GM19463 (cell line): Measurements from ENCODE around the gene PDSS2.
"Not testable (repeated sequence)": the region's sequence is repeated elsewhere in the genome, so short reads cannot be mapped to it uniquely, and the experiment has no call there.

ENCODE experiments used
- ATAC-seq: cut with Tn5 transposase; IDR thresholded peaks from one replicate; pipeline ENCODE4 v1.9.1; 2021; ENCODE audit warnings: mild to moderate bottlenecking, moderate library complexity; ENCODE audit not compliant: unreplicated experiment

PDSS2 gene

DNA sequence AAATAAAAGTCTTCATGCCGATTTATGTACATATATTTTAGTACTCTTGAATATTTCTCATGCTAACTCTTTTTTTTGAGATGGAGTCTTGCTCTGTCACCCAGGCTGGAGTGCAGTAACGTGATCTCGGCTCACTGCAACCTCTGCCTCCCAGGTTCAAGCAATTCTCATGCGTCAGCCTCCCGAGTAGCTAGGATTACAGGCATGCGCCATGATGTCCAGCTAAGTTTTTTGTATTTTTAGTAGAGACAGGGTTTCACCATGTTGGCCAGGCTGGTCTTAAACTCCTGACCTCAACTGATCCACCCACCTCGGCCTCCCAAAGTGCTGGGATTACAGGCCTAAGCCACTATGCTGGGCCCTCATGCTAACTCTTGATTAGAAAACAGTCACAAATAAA, 179.4 kb downstream of the PDSS2 start:
- ATAC-seq: not testable (repeated sequence)

DNA sequence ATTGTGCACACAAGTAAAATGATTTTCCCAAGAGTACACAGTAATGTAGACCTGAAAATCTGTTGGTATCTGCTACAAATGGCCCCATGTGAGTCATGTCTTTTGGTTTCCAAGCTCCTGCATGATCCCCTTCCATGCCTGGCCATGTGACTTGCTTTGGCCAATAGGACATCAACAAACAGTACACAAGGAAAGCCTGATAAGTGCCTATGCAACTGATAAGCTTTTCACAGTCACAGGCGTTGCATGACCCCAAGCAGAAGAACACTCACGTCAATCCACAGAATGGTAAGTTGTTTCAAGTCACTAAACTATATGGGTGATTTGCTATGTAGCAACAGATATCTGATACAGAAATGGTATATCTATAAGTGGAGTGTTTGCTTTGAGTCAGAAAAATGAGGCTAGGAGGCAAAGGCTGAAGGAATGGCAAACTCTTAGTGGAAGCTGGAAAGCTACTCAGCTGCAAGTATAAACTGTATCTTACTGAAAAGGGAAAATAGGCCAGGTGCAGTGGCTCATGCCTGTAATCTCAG, 184.0 kb downstream of the PDSS2 start:
- no peak for ATAC-seq

DNA sequence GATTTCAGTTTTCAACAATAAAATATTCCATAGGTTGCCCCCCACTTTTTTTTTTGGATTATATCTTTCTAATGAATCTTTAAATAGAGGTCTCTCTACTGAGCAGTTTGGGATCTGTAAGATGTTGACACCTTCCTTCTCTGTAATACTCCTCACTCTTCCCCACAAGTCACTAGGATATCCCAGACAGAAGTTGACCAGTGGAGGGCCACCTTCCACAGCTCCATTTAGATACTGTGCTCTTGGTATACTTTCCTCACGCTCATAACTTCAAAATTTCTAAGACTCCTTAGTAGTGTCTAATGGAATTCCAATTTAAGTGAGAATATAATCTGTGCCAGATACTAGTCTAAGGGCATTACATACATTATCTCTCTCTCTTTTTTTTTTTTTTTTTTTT, 185.1 kb downstream of the PDSS2 start:
- ATAC-seq: no peak

DNA sequence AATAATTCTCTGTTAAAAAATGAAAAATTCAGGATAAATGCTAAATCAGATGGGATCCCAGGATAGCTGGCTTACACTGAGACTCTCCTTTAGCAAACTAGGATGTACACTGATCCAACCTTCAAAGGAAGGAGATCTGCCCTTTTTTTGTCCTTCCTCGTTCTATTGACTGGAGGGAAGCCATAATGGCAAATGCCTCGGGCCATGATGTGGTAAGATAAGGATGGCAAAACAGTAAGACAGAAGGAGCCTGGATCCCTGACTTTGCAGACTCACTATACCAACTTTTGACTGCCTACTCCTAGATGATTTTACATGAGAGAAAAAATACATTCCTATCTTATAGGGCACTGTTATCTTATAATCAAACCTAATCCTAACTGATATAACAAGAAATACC, 187.1 kb downstream of the PDSS2 start:
- no peak for ATAC-seq

DNA sequence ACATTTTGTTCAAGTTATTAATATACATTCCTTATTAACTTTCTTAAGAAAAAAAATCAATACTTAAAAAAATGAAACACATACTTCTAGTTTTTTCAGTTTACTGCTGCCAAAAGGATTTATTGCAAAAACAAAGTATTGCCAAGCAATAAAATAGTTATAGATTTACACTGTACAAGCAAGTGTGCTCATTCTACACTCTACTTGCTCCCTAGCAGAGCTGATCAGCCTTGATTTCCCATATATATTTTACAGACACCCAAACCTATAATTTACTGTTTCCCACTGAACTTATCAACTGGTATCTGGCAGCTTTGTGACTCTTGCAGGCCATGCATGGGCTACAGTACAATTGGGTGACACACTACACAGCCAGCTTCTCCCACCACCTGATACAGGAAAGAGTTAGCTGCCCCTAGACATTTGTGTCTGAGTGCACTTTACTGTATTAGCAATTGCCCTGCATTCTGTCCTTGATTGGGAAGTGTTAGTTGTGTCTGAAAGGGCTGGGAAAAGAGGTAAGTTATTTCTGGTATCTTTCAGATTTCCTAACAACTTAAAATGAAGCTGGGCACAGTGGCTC, 188.1 kb downstream of the PDSS2 start:
- no peak for ATAC-seq

DNA sequence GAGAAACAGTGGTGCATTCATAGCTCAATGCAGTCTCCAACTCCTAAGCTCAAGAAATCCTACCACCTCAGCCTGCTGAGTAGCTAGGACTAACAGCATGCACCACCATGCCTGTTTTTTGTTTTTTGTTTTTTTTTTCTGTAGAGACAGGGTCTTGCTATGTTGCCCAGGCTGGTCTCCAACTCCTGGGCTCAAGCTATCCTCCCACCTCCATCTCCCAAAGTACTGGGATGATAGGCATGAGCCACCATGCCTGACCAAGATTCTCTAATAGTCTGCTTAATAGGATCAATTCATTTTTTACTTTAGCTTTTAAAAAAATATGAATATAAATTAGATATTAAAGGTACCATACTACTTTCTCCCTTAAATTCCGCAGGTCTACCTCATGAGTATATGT, 191.7 kb downstream of the PDSS2 start:
- ATAC-seq: no peak

DNA sequence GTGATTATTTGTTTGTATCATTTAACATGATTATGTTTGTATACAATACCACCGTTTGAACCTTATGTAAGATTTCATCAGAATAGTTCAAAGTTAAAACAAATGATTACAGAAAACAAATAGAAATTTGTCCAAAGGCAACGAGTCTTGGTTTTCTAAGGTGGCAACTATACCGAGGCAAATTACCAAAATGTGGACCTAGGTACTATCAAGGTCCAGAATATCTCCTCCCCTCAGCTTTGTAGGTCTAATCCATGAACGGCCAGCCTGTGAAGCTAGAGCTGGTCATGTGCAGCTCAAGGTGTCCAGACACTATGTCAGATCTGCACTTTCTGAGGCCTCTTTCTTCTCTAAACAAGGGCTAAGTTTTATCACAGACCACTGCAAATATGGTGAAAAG, 192.4 kb downstream of the PDSS2 start:
- ATAC-seq: no peak

DNA sequence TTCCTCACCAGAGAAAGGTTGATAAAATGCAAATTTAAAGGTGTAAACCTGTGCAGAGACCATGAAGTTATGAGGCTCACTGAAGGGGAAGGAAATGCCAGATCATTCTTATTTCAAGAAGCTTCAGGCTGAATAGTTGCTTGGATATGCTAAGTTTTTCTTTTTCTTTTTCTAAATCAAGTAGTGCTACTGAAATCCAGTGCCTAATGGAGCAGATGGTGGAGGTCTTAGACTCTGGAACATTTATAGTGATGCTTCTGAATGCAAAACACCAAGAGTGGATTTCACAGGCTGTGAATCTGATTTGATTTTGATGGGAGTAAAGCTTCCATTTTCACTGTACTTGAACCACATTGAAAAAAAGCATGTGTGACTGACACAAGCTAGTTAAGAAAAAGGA, 192.8 kb downstream of the PDSS2 start:
- no peak for ATAC-seq

DNA sequence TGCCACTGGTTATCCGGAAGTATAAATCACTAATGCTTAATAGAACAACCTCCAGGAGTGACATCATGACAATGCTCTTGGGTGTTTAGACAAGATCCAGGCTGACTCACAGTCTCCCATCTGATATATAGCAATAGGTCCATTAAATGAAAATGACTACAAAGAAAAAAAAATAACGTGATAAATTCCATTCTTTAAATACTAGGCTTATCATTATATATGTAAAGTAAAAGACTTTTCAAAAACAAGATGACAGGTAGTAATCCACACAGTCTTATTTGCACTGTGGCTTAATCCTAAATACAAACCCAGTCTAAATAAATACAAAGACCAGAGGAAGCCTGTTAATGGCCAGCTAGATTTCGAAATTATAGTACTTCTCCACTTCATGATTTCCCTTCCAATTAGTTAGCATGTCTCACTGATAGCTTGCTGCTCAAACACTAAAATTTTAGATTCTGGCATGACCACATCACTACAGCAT, 195.0 kb downstream of the PDSS2 start:
- ATAC-seq: no peak

DNA sequence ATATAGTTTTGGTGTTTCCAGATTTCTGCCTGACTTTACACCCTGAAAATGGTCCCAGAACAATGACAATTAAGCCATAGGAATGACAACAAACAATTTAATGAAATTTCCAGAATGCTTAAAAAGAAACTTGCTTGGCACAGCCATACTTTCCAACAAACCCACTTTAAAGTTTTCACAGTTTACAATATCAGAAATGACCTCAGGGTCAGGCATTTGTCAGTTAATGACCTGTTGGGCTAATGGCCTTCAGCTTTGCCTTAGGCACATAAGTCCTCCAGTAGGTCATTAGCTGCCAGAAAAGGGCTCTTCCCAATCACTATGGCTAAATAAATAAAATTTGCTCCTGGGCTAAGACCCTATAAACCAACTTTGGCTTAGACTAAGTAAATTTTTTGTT, 199.4 kb downstream of the PDSS2 start:
- no peak for ATAC-seq

DNA sequence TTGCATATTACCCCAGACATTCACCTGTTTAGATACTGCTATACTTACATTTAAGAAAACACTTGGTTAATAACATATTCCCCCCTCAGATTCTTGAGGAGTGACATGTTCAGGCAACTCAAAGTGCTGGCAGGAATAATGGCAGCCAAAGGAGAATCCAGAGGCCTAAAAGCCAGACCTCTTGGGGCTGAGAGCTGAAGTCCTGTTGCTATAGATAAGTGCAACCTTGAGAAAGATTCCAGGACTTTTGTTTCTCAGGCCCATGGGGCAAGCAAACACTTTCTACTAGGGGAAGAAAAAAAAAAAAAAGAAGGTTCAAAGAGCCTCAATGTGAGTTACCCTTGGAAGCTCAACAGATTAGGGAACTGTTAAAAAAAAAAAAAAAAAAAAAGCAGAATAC, 211.2 kb downstream of the PDSS2 start:
- ATAC-seq: no peak

DNA sequence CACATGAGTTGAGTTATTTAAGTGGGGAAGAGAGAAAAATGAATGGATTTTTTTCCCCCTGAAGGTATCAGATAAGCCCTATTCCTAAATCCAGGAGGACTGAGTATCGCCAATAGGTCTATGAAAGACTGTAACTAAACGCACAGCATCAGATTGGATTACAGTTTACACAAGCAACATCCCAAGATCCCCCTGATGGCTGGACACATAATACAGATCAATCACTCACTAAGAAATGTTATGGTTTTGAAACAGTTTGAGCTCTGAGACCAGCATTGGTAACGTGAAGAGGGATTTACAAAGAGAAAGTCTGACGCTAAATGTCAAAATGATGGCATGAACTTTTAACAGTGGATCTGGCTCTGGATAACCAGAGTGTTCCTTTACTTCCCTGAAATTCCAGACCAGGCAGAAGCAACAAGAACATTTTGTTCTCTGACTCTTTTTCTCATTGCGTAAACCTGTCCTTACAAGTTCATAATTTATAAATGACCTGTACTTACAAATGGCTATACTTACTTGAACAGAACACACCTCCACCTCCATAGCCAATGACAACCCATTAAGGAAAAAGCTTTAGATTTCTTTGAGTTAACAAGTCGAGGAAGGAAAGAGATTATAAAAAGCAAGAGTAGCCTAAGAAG, 212.3 kb downstream of the PDSS2 start:
- ATAC-seq: no peak

DNA sequence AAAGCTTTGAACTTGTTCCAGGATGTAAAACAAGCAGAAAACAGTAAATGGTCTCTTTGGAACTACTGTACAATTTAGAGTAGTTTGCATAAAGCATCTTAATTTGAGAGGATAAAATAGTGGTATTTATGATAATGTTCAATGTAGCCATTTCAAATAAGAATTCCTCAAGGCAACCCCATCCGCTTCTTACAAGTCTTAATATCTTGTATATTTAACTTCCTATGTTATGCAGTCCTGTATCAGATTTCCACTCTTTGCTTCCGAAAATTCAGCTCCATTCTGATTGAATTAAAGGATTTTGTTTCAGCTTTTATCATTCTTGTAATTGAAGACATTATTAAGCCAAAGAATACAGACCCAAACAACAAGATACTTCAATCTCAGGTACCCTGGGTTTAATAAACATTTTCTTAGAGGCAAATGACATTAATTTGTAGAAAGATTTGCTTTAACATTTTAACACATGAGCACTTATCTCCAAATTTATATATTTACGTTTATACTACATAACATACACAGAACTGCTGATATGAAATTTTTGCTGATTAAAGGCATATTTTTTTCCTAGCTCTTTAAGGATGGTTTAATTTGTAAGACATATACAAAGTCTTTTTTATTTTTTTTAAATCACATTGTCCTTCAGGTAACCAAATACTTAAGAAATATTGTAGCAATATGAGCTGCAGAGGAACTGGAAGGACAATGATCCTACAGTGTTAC, 213.0 kb downstream of the PDSS2 start:
- no peak for ATAC-seq

DNA sequence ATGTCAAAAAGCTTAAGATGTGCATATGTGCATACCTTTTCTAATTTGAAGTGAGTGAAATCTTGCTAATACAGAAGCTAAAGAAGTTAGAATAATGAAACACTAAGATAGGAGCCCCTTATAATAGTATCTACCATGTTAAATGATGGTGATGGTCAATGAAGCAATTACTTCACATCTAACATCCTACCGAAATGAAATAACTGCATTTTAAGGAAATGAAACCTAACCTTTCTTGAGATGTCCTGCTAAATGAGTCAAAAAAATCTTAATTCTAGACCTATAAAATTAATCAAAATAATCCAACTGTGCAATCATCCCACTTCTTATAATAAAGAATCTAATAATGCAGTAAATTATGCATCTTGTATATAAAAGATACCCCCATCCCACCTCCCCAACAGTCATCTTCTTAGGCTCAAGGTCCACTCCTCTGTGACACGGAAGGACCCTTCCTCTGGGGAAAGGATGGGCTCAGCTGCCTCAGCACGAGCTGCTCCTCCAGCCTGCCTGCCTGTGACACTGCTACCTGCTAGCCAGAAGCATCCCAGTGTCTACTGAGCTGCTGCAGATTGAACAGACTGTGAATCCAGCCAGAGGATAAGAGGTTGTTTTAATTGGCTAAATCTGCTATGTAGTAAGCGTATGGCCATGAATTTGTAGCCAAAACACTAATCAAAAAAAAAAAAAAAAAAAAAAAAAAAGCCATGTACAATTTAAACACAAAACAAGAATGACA, 214.5 kb downstream of the PDSS2 start:
- ATAC-seq: no peak

DNA sequence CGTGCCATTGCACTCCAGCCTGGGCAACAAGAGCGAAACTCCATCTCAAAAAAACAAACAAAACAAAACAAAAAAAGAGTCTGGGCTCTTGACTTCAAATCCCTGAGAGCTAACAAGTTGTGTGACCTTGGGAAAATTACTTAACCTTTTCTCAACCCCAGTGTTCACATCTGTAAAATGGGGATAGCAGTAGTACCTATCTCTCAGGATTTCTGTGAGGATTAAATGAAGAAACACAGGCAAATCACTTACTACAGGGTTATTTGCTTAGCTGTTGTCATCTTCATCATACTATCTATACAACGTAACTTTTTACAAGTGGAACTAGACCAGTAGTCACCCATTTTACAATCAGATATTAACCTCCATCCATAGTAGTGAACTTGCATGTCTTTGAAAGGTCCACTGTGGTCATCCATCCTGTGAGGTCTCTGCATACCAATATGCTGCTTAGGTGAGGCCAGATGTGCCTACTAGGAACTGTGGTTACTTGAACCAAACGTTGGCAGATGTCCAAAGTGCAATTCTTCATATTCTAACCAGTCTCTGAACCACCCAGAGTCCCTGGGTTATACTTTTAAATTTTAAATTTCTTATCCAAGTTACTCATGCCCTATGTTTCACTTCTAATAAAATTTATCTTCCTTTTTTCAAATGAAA, 215.2 kb downstream of the PDSS2 start:
- no peak for ATAC-seq

DNA sequence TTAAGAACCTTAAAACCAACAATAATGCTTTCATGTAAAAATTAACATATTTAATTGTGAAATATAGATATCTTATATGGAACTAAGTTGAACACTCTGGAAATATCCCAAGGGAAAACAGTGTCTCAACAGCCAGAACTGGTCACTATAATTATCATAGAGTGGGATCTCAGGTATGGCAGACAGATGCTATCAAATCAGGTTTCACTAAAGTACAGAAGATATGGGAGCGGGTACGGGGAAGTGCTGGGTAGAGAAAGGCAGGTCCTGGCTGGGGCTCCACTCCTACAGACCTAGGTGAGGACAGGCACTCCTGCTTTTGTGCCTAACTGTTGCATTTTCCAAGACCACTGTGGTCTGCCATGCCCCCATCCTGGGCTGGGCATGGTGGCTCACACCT, 215.9 kb downstream of the PDSS2 start:
- ATAC-seq: no peak

DNA sequence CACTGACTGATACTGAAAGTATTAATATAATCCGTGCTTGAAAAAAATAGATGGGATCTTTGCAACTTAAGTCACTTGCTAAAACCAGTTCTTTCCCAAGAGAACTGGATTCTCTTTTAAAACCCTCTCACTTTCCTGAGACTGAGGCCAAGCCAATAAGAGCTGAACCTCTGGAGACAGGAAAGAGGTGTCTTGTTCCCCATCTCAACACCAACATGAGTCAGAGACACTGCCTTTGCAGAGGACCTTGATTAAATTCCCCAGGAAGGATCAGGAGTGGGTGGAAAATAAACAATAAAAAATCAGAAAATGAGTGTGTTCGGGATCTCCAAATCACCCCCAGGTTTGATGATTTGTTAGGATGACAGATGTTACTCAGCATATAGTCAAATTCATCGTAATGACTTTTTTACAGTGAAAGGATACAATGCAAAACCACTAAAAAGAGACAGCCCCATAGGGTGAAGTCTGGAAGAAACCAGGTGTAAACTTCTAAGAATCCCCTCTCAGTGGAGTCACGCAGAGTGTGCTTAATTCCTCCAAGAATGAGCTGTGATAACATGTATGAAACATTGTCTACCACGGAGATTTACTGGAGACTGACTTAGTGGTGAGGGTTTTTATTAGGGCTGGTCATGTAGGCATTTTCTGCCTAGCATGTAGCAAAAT, 221.2 kb downstream of the PDSS2 start:
- no peak for ATAC-seq

DNA sequence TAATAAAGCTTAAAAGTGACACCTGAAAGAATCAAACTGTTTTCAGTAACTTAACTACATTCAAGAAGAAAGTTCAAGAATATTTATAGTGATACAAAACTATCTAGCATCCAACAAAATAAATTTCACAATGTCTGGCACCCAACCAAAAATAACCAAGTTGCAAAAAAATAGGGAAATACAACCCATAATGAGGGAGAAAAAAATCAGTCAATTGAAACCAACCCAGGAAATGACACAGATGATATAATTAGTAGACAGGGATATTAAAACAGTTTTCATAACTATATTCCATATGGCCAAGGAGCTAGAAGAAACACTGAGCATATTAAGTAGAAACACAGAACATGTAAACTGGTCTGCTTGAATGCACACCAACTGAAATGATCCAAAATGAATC, 223.9 kb downstream of the PDSS2 start:
- ATAC-seq: no peak

DNA sequence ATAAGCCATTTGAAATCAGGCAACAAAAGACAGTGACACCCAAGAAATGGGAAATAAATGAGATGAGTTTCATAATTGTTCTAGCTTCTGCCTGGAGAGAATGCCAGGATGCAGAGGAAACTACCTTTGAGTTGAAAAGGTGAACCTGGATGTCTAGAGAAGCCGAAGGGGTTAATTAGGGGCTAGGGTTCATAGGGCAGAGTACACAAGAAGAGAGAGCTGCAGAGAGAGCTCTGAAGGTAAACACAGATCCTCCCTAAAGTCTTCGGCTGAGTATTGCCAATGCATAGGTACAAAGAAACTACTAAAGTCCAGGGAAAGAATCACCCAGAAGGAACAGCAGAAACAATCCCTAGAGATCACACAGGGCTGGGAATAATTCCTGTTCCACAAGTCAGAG, 224.4 kb downstream of the PDSS2 start:
- ATAC-seq: no peak

DNA sequence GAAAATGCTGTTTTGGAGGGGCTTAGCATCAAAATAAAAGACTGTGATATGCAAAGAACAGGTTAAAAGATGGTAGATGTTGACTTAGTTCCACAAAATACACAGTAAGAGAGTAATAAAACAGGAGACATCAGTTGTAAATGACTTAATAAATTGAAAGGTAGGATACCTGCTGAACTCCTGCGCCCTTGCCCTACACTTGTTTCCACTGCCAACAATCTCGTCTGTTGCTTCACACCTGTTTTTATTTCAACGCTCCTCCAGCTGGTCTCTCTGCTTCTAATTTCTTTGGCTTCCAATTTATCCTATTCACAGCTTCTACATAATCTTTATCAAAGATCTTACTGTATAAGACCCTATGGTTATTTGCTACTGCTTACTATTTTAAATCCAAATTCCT, 228.1 kb downstream of the PDSS2 start:
- ATAC-seq: no peak
